HepG2 (cell line): ENCODE results near the gene PRMT5. TPM values are rescaled to one million over a fixed set of nuclear protein-coding genes. Genes with fewer than 3 reads are reported as not detected.

Source experiments
- MED13 ChIP-seq: sonication (generic); formaldehyde crosslinking; IDR thresholded peaks from 2 replicates; pipeline ENCODE4 v1.5.0; 2020; ENCODE audit warnings: missing genetic modification reagents
- NR2F6 ChIP-seq, 2 experiments: IDR thresholded peaks; 2 replicates each; pipeline ENCODE4 v1.6.1; 2016; ENCODE audit warnings: antibody characterized with exemption in 1 of 2, mild to moderate bottlenecking in 1 of 2
- RAD21 ChIP-seq: fragments of 450-650 bp; formaldehyde crosslinking; IDR thresholded peaks from 2 replicates; pipeline ENCODE4 v1.5.0; 2020; ENCODE audit warnings: mild to moderate bottlenecking
- SIX1 ChIP-seq: sonication (generic); formaldehyde crosslinking; IDR thresholded peaks from 2 replicates; pipeline ENCODE4 v1.4.0; 2020; ENCODE audit warnings: missing genetic modification reagents, borderline replicate concordance
- SMC3 ChIP-seq: IDR thresholded peaks from 2 replicates; pipeline ENCODE4 v1.6.1; 2011; ENCODE audit warnings: low read length, improper control_type of control experiment
- SRF ChIP-seq: IDR thresholded peaks from 2 replicates; pipeline ENCODE4 v1.6.1; 2011; ENCODE audit warnings: mild to moderate bottlenecking, low read depth, low read length, moderate library complexity
- TEAD3 ChIP-seq: optimal IDR thresholded peaks from 2 replicates; pipeline ENCODE3; 2016; ENCODE audit warnings: borderline replicate concordance
- ZNF34 ChIP-seq: sonication (generic); formaldehyde crosslinking; IDR thresholded peaks from 2 replicates; pipeline ENCODE4 v1.4.0; 2020; ENCODE audit warnings: mild to moderate bottlenecking, missing genetic modification reagents, borderline replicate concordance
- ZNF501 ChIP-seq: sonication (generic); formaldehyde crosslinking; IDR thresholded peaks from 2 replicates; pipeline ENCODE4 v1.5.1; 2020; ENCODE audit warnings: mild to moderate bottlenecking, moderate library complexity, missing genetic modification reagents
- ZNF605 ChIP-seq: sonication (generic); formaldehyde crosslinking; IDR thresholded peaks from 2 replicates; pipeline ENCODE4 v1.8.0; 2022; ENCODE audit warnings: mild to moderate bottlenecking, missing genetic modification reagents
- ZNF652 ChIP-seq: IDR thresholded peaks from 2 replicates; pipeline ENCODE4 v1.6.1; 2016; ENCODE audit warnings: low read depth, borderline replicate concordance
- ZNF782 ChIP-seq: sonication (generic); formaldehyde crosslinking; IDR thresholded peaks from 2 replicates; pipeline ENCODE4 v1.4.0; 2020; ENCODE audit warnings: missing genetic modification reagents, mild to moderate bottlenecking, borderline replicate concordance
- polyA plus RNA-seq, 8 experiments: library from polyadenylated mRNA; depleted of rRNA in 3 of 8; stranded (reverse) in 7 of 8; unstranded in 1 of 8; fragments of >200 nt; fragmentation: Illumina TruSeq in 4 of 8; extraction: Trizol in 4 of 8; gene quantifications; 2 replicates each; pipeline versions ENCODE4 v1.2.1 to v1.2.3, GENCODE V29; 2011 to 2016; ENCODE audit warnings: low read depth in 4 of 8, missing spikeins in 1 of 8, mixed read lengths in 1 of 8; ENCODE audit not compliant: insufficient read depth in 1 of 8
- total RNA-seq, 5 experiments: library from RNA; depleted of rRNA; stranded (reverse); fragments of >200 nt; fragmentation: Illumina TruSeq; extraction: Trizol; gene quantifications; 2 replicates each; pipeline ENCODE4 v1.2.3, GENCODE V29; 2016; ENCODE audit warnings: low read depth in 1 of 5
- TF ChIP-seq, protein P1 (sequence below): sonication (generic); formaldehyde crosslinking; conservative IDR thresholded peaks from 2 replicates; pipeline ENCODE4 v1.4.0; 2020; ENCODE audit warnings: missing genetic modification reagents
- TF ChIP-seq, protein P2 (sequence below): sonication (generic); formaldehyde crosslinking; IDR thresholded peaks from 2 replicates; pipeline ENCODE4 v1.4.0; 2020; ENCODE audit warnings: missing genetic modification reagents
- TF ChIP-seq, protein P3 (sequence below): sonication (generic); formaldehyde crosslinking; conservative IDR thresholded peaks from 2 replicates; pipeline ENCODE4 v1.4.0; 2020; ENCODE audit warnings: mild to moderate bottlenecking, missing genetic modification reagents, moderate library complexity
- TF ChIP-seq, protein P4 (sequence below): IDR thresholded peaks from 2 replicates; pipeline ENCODE4 v1.6.1; 2016; ENCODE audit warnings: control low read depth
- TF ChIP-seq, protein P5 (sequence below), 2 experiments: sonication (generic) in 1 of 2; formaldehyde crosslinking in 1 of 2; IDR thresholded peaks; 2 replicates each; pipeline versions ENCODE4 v1.4.0 to v1.6.1; 2016 to 2020; ENCODE audit warnings: borderline replicate concordance in 1 of 2, low read depth in 1 of 2, mild to moderate bottlenecking in 1 of 2, missing genetic modification reagents in 1 of 2

PRMT5 gene
- total and polyA plus RNA-seq, 2 of the 13 experiments (the other 11 are each of a cell fraction or from before 2014, with no cell fraction given), result 210 to 354 TPM

DNA sequence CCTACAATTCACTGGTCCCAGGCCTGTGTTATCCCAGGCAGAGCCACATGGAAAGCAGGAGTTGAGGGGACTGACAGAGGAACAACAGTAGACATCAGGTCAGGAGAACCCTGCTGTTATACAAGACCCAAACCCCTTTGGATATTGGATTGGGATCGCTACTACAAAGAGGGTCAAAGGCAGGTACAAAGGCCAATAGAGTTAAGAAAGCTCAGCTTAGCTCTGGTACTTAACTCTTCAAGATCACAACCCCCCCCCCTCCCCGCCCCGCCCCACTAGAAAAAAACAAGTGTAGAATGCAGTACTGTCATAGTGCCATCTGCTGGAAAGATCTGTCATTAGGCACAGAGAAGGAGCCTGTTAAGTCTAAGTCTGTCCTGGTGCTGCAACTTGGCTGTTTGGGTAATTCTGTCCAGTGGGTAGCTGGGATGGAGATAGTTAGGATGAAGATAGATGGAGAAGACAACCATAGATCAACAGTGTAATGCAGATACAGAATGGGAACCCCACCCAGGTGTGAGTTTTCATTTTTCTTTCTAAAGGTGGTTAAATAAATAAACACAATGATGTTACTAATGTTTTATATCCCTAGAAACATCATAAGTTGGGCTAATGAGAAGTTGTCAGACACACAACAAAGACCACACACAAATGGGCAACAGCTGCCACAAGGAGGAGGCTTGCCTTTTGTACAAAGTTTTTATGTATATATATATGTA lies 28.9 kb downstream of the PRMT5 start (continued):
- TF ChIP-seq ZNF652 (CRISPR knock-in tag) (0 out of 2 replicates have a peak, but pooled peaks have one; percentile 14), ZNF605 (0 out of 2 replicates have a peak, but pooled peaks have one; percentile 19), SMC3 (peak; percentile 90), RAD21 (CRISPR knock-in tag) (peak; percentile 56; the same call in 1 of the 2 replicates), SRF (0 out of 2 replicates have a peak, but pooled peaks have one; percentile 9), ZNF34 (CRISPR knock-in tag) (peak; percentile 74; the same call in 1 of the 2 replicates), ZNF782 (CRISPR knock-in tag) (0 out of 2 replicates have a peak, but pooled peaks have one; percentile 24), NR2F6 (IDR thresholded peaks at IDR 0.05) (no peak), NR2F6 (CRISPR knock-in tag; IDR thresholded peaks at IDR 0.05) (no peak), SIX1 (CRISPR knock-in tag) (peak; percentile 28; the same call in 1 of the 2 replicates), ZNF501 (CRISPR knock-in tag) (no peak), MED13 (no peak), TEAD3 (peak; percentile 70)
- TF ChIP-seq, protein P1, sequence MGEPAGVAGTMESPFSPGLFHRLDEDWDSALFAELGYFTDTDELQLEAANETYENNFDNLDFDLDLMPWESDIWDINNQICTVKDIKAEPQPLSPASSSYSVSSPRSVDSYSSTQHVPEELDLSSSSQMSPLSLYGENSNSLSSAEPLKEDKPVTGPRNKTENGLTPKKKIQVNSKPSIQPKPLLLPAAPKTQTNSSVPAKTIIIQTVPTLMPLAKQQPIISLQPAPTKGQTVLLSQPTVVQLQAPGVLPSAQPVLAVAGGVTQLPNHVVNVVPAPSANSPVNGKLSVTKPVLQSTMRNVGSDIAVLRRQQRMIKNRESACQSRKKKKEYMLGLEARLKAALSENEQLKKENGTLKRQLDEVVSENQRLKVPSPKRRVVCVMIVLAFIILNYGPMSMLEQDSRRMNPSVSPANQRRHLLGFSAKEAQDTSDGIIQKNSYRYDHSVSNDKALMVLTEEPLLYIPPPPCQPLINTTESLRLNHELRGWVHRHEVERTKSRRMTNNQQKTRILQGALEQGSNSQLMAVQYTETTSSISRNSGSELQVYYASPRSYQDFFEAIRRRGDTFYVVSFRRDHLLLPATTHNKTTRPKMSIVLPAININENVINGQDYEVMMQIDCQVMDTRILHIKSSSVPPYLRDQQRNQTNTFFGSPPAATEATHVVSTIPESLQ (CRISPR knock-in tag), result no peak
- TF ChIP-seq, protein P2, sequence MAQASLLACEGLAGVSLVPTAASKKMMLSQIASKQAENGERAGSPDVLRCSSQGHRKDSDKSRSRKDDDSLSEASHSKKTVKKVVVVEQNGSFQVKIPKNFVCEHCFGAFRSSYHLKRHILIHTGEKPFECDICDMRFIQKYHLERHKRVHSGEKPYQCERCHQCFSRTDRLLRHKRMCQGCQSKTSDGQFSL, result peak; percentile 88
- TF ChIP-seq, protein P3, sequence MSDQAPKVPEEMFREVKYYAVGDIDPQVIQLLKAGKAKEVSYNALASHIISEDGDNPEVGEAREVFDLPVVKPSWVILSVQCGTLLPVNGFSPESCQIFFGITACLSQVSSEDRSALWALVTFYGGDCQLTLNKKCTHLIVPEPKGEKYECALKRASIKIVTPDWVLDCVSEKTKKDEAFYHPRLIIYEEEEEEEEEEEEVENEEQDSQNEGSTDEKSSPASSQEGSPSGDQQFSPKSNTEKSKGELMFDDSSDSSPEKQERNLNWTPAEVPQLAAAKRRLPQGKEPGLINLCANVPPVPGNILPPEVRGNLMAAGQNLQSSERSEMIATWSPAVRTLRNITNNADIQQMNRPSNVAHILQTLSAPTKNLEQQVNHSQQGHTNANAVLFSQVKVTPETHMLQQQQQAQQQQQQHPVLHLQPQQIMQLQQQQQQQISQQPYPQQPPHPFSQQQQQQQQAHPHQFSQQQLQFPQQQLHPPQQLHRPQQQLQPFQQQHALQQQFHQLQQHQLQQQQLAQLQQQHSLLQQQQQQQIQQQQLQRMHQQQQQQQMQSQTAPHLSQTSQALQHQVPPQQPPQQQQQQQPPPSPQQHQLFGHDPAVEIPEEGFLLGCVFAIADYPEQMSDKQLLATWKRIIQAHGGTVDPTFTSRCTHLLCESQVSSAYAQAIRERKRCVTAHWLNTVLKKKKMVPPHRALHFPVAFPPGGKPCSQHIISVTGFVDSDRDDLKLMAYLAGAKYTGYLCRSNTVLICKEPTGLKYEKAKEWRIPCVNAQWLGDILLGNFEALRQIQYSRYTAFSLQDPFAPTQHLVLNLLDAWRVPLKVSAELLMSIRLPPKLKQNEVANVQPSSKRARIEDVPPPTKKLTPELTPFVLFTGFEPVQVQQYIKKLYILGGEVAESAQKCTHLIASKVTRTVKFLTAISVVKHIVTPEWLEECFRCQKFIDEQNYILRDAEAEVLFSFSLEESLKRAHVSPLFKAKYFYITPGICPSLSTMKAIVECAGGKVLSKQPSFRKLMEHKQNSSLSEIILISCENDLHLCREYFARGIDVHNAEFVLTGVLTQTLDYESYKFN (CRISPR knock-in tag), result peak; percentile 37; the same call in 1 of the 2 replicates
- TF ChIP-seq, protein P4, sequence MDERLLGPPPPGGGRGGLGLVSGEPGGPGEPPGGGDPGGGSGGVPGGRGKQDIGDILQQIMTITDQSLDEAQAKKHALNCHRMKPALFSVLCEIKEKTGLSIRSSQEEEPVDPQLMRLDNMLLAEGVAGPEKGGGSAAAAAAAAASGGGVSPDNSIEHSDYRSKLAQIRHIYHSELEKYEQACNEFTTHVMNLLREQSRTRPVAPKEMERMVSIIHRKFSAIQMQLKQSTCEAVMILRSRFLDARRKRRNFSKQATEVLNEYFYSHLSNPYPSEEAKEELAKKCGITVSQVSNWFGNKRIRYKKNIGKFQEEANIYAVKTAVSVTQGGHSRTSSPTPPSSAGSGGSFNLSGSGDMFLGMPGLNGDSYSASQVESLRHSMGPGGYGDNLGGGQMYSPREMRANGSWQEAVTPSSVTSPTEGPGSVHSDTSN (CRISPR knock-in tag), result no peak
- TF ChIP-seq, protein P5, sequence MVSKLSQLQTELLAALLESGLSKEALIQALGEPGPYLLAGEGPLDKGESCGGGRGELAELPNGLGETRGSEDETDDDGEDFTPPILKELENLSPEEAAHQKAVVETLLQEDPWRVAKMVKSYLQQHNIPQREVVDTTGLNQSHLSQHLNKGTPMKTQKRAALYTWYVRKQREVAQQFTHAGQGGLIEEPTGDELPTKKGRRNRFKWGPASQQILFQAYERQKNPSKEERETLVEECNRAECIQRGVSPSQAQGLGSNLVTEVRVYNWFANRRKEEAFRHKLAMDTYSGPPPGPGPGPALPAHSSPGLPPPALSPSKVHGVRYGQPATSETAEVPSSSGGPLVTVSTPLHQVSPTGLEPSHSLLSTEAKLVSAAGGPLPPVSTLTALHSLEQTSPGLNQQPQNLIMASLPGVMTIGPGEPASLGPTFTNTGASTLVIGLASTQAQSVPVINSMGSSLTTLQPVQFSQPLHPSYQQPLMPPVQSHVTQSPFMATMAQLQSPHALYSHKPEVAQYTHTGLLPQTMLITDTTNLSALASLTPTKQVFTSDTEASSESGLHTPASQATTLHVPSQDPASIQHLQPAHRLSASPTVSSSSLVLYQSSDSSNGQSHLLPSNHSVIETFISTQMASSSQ (IDR thresholded peaks at IDR 0.05; ENCODE audit: low read depth), result no peak
- TF ChIP-seq, protein P5 (CRISPR knock-in tag; IDR thresholded peaks at IDR 0.05; ENCODE audit: borderline replicate concordance), result no peak
